Esophagus (tissue), 2 donors: ENCODE measurements around the gene CHAD. TPM values are rescaled to one million over a fixed set of nuclear protein-coding genes. Genes with fewer than 3 reads are reported as not detected.
A peak's percentile ranks its signal among the peaks of the same experiment; 100 is the strongest.

Experiments used
- H3K27ac ChIP-seq, 2 donors: one replicate each; pipeline ENCODE4 v1.5.1; 2013; ENCODE audit warnings: low read depth in 2 of 2, mild to moderate bottlenecking in 2 of 2, inconsistent platforms in 1 of 2, low read length in 1 of 2, moderate library complexity in 1 of 2
- H3K27me3 ChIP-seq, 2 donors: one replicate each; pipeline ENCODE4 v1.6.1; 2013; ENCODE audit warnings: low read length in 2 of 2, control low read depth in 1 of 2, mild to moderate bottlenecking in 1 of 2; ENCODE audit not compliant: insufficient read depth in 2 of 2, control insufficient read depth in 1 of 2
- H3K36me3 ChIP-seq, 2 donors: one replicate each; pipeline ENCODE4 v1.6.1; 2013; ENCODE audit warnings: low read length in 1 of 2; ENCODE audit not compliant: control insufficient read depth in 2 of 2, insufficient read depth in 2 of 2
- H3K4me1 ChIP-seq, 2 donors: one replicate each; pipeline ENCODE4 v1.6.1; 2013; ENCODE audit warnings: low read length in 1 of 2; ENCODE audit not compliant: control insufficient read depth in 2 of 2, insufficient read depth in 2 of 2
- H3K4me3 ChIP-seq, 2 donors: one replicate each; pipeline ENCODE4 v1.5.1; 2013; ENCODE audit warnings: low read length in 2 of 2, mild to moderate bottlenecking in 2 of 2, low read depth in 1 of 2, moderate library complexity in 1 of 2
- H3K9me3 ChIP-seq, 2 donors: one replicate each; pipeline ENCODE4 v1.6.1; 2013; ENCODE audit warnings: mild to moderate bottlenecking in 2 of 2, low read depth in 1 of 2, low read length in 1 of 2, moderate library complexity in 1 of 2; ENCODE audit not compliant: control insufficient read depth in 2 of 2, insufficient read depth in 1 of 2
- WGBS, 2 donors: extraction: QIAGEN DNeasy Blood & Tissue Kit; methylation state at CpG; one replicate each; pipeline ENCODE4 v1.1.7; 2013; 5-methylcytosine and 5-hydroxymethylcytosine counted together
- polyA plus RNA-seq, 2 donors: library from polyadenylated mRNA; stranded (reverse); fragments of 200-250 nt; gene quantifications; one replicate each; pipeline ENCODE4 v1.2.3, GENCODE V29; 2013
- donor health status: healthy with polysubstance abuse.
- donor health status: Bipolar disorder and iron deficiency.

CHAD gene
- polyA plus RNA-seq, 2 donors, result 0.13 to 0.18 TPM

GRCh38 chr17:50469208-50469605 lies 527 bp upstream of the CHAD start:
- Histone ChIP-seq H3K36me3 (no peaks in the 10 kb centered on the region), H3K4me1 (peaks cover 8 to 19% of the 10 kb centered on the region in 2 donors), H3K9me3 (no peaks in the 10 kb centered on the region), H3K27ac (no peak overlapping the region), H3K4me3 (peak overlapping the region in 1 of 2 donors; percentile 29), H3K27me3 (no peaks in the 10 kb centered on the region)
- WGBS, 2 donors, result 8 to 11% methylated on average over 37 of the region's 37 CpGs

- Histone ChIP-seq H3K27ac (no peak overlapping the region), H3K36me3 (peaks cover 0 to 3% of the 10 kb centered on the region in 2 donors), H3K9me3 (no peaks in the 10 kb centered on the region), H3K27me3 (no peaks in the 10 kb centered on the region), H3K4me3 (no peak overlapping the region), H3K4me1 (peaks cover 8 to 16% of the 10 kb centered on the region in 2 donors)
- WGBS, 2 donors, result 67 to 71% methylated on average over 13 of the region's 13 CpGs
Observed at GRCh38 chr17:50467855-50468303, 801 bp downstream of the CHAD start.

GRCh38 chr17:50467114-50467854 lies 1.4 kb downstream of the CHAD start:
- H3K4me3 ChIP-seq, result no peak overlapping the region
- H3K27me3 ChIP-seq, result no peaks in the 10 kb centered on the region
- 82 to 87% methylated on average over 7 of the region's 7 CpGs for WGBS, 2 donors
- no peak overlapping the region for H3K27ac ChIP-seq
- peaks cover 0 to 3% of the 10 kb centered on the region in 2 donors for H3K36me3 ChIP-seq
- peaks cover 8 to 16% of the 10 kb centered on the region in 2 donors for H3K4me1 ChIP-seq
- no peaks in the 10 kb centered on the region for H3K9me3 ChIP-seq

GRCh38 chr17:50466371-50467113 lies 2.1 kb downstream of the CHAD start:
- 63 to 65% methylated on average over 9 of the region's 9 CpGs for WGBS, 2 donors

GRCh38 chr17:50465635-50466034 lies 3.0 kb downstream of the CHAD start:
- no peaks in the 10 kb centered on the region for H3K9me3 ChIP-seq
- peaks cover 8 to 16% of the 10 kb centered on the region in 2 donors for H3K4me1 ChIP-seq
- 95 to 96% methylated on average over 9 of the region's 9 CpGs for WGBS, 2 donors
- H3K27ac ChIP-seq, result no peak overlapping the region
- H3K4me3 ChIP-seq, result no peak overlapping the region
- H3K36me3 ChIP-seq, result peaks cover 0 to 7% of the 10 kb centered on the region in 2 donors
- no peaks in the 10 kb centered on the region for H3K27me3 ChIP-seq

More at GRCh38 chr17:50466371-50467113, 2.1 kb downstream of the CHAD start:
- Histone ChIP-seq H3K9me3 (no peaks in the 10 kb centered on the region), H3K27ac (no peak overlapping the region), H3K4me1 (peaks cover 8 to 16% of the 10 kb centered on the region in 2 donors), H3K27me3 (no peaks in the 10 kb centered on the region), H3K36me3 (peaks cover 0 to 3% of the 10 kb centered on the region in 2 donors), H3K4me3 (no peak overlapping the region)

GRCh38 chr17:50465171-50465570 lies 3.5 kb downstream of the CHAD start:
- no peaks in the 10 kb centered on the region for H3K27me3 ChIP-seq

GRCh38 chr17:50464736-50465135 lies 3.9 kb downstream of the CHAD start:
- no peaks in the 10 kb centered on the region for H3K9me3 ChIP-seq
- H3K27me3 ChIP-seq, result no peaks in the 10 kb centered on the region
- no peak overlapping the region for H3K4me3 ChIP-seq
- H3K4me1 ChIP-seq, result peaks cover 8 to 16% of the 10 kb centered on the region in 2 donors
- H3K27ac ChIP-seq, result no peak overlapping the region
- peaks cover 0 to 7% of the 10 kb centered on the region in 2 donors for H3K36me3 ChIP-seq
- 80 to 82% methylated on average over 4 of the region's 4 CpGs for WGBS, 2 donors

More at GRCh38 chr17:50465171-50465570, 3.5 kb downstream of the CHAD start:
- 83 to 91% methylated on average over 6 of the region's 6 CpGs for WGBS, 2 donors
- H3K36me3 ChIP-seq, result peaks cover 0 to 7% of the 10 kb centered on the region in 2 donors
- peaks cover 8 to 16% of the 10 kb centered on the region in 2 donors for H3K4me1 ChIP-seq
- no peaks in the 10 kb centered on the region for H3K9me3 ChIP-seq
- H3K4me3 ChIP-seq, result no peak overlapping the region
- H3K27ac ChIP-seq, result no peak overlapping the region

GRCh38 chr17:50464121-50464520 lies 4.6 kb downstream of the CHAD start:
- H3K27me3 ChIP-seq, result no peaks in the 10 kb centered on the region
- H3K9me3 ChIP-seq, result no peaks in the 10 kb centered on the region
- H3K36me3 ChIP-seq, result peaks cover 0 to 7% of the 10 kb centered on the region in 2 donors
- H3K4me1 ChIP-seq, result peaks cover 8 to 16% of the 10 kb centered on the region in 2 donors
- WGBS, 2 donors, result 90 to 93% methylated on average over 3 of the region's 3 CpGs
- H3K27ac ChIP-seq, result no peak overlapping the region
- H3K4me3 ChIP-seq, result no peak overlapping the region

- H3K36me3 ChIP-seq, result peaks cover 0 to 7% of the 10 kb centered on the region in 2 donors
- no peaks in the 10 kb centered on the region for H3K27me3 ChIP-seq
- peaks cover 0 to 5% of the 10 kb centered on the region in 2 donors for H3K4me1 ChIP-seq
- H3K4me3 ChIP-seq, result no peak overlapping the region
- H3K9me3 ChIP-seq, result no peaks in the 10 kb centered on the region
- WGBS, 2 donors, result 78 to 84% methylated on average over 9 of the region's 9 CpGs
- no peak overlapping the region for H3K27ac ChIP-seq
Observed at GRCh38 chr17:50462446-50462845, 6.2 kb downstream of the CHAD start.
